Measurements from ENCODE around the gene WWC1. TPM values are rescaled to one million over a fixed set of nuclear protein-coding genes. Genes with fewer than 3 reads are reported as not detected.

The WWC1 gene
- total and polyA plus RNA-seq, 10 of the 15 experiments (the other 5 are each of a cell fraction or from before 2014, with no cell fraction given): 0.50 to 7.8 (median 2.5) TPM

- Histone ChIP-seq H3K27ac (ENCODE audit: control insufficient read depth, insufficient read depth) (no peak overlapping the region), H4K20me1 (ENCODE audit: control insufficient read depth, insufficient read depth) (no peaks in the 10 kb centered on the region), H3K4me2 (ENCODE audit: control insufficient read depth, insufficient read depth) (no peak overlapping the region), H3K4me3 (no peak overlapping the region), H2AFZ (ENCODE audit: control insufficient read depth, low read depth, low read length) (no peak overlapping the region), H3K79me2 (ENCODE audit: control insufficient read depth, insufficient read depth, low read length) (no peaks in the 10 kb centered on the region), H3K9me3 (replicated peaks; ENCODE audit: control insufficient read depth, insufficient read depth, low read length) (no peaks in the 10 kb centered on the region), H3K27me3 (replicated peaks in 1 of 2; ENCODE audit: control insufficient read depth in 2 of 2, insufficient read depth in 2 of 2, low read length in 1 of 2) (no peaks in the 10 kb centered on the region), H3K4me1 (ENCODE audit: control insufficient read depth, insufficient read depth, low read length) (no peaks in the 10 kb centered on the region), H3K9ac (ENCODE audit: control insufficient read depth, insufficient read depth, low read length) (no peak overlapping the region), H3K36me3 (ENCODE audit: control insufficient read depth in 2 of 2, insufficient read depth in 2 of 2, low read length in 1 of 2) (no peaks in the 10 kb centered on the region)
- BruUV-seq (replicated peaks): no TSS peak
- FAIRE-seq (no peak), DNase-seq (ENCODE audit: low read depth, low spot score) (no peak), ATAC-seq (no peak)
- ChIA-PET RAD21 (ENCODE audit: unreplicated experiment) (no interaction called here), CTCF (no interaction called here), SMC1A (ENCODE audit: uncharacterized antibody, unreplicated experiment) (no interaction called here), POLR2A (no interaction called here)
- intact Hi-C loops (cut with micrococcal nuclease; ENCODE audit: unreplicated experiment) (no loop called here), in situ Hi-C loops (cut with MboI) (no loop called here)
- TF ChIP-seq GABPA (IDR thresholded peaks at IDR 0.05; ENCODE audit: low read depth) (no peak), USF1 (IDR thresholded peaks at IDR 0.05; ENCODE audit: borderline replicate concordance, extremely low read length, insufficient read depth, low read depth, low read length) (no peak), NFXL1 (IDR thresholded peaks at IDR 0.05; ENCODE audit: borderline replicate concordance) (no peak), POLR2AphosphoS5 (IDR thresholded peaks at IDR 0.05; ENCODE audit: low read length) (no peak), KDM1A (IDR thresholded peaks at IDR 0.05; ENCODE audit: borderline replicate concordance) (no peak), MTA3 (IDR thresholded peaks at IDR 0.05; ENCODE audit: borderline replicate concordance, low read length) (no peak), PML (IDR thresholded peaks at IDR 0.05; ENCODE audit: low read length) (no peak), ZNF207 (IDR thresholded peaks at IDR 0.05; ENCODE audit: borderline replicate concordance) (no peak), EZH2 (IDR thresholded peaks at IDR 0.05; ENCODE audit: borderline replicate concordance, control insufficient read depth, low read depth, low read length) (no peak), LARP7 (IDR thresholded peaks at IDR 0.05) (no peak), ZNF622 (IDR thresholded peaks at IDR 0.05) (no peak), ZBTB40 (IDR thresholded peaks at IDR 0.05; ENCODE audit: borderline replicate concordance) (no peak)
- WGBS (ENCODE audit: insufficient coverage, insufficient replicate concordance, low lambda C conversion rate, missing lambda C conversion rate): 84% methylated on average over 2 of the region's 2 CpGs
Observed at GRCh38 chr5:168449166-168449565, 157.7 kb downstream of the WWC1 start.
